GM23338 (cell line): ENCODE results near the gene PCDHGB5. TPM values are rescaled to one million over a fixed set of nuclear protein-coding genes. Genes with fewer than 3 reads are reported as not detected.

ENCODE experiments used
- ATAC-seq: fragments of 200-7000 bp; cut with Tn5 transposase; 3 replicates; pipeline ENCODE4 v1.9.1; 2020
- DNase-seq: peaks from one replicate; pipeline ENCODE4 v3.0.0-alpha.2; 2015; ENCODE audit warnings: low spot score
- H2AFZ ChIP-seq: fragments of 200-600 bp; sonication (generic); 2 replicates; pipeline ENCODE4 v1.8.0; 2016; ENCODE audit warnings: antibody characterized with exemption, mild to moderate bottlenecking, moderate library complexity
- H3F3A ChIP-seq: fragments of 200-600 bp; sonication (generic); replicated peaks from 2 replicates; pipeline ENCODE4 v1.8.0; 2017; ENCODE audit warnings: antibody characterized with exemption, mixed run types, low read depth
- H3K27ac ChIP-seq: fragments of 200-600 bp; sonication (generic); 2 replicates; pipeline ENCODE4 v1.6.1; 2016; ENCODE audit warnings: low read depth
- H3K27me3 ChIP-seq: fragments of 200-600 bp; sonication (generic); 2 replicates; pipeline ENCODE4 v1.8.0; 2016; ENCODE audit warnings: mild to moderate bottlenecking, mixed run types, moderate library complexity; ENCODE audit not compliant: insufficient read depth
- H3K36me3 ChIP-seq: fragments of 200-600 bp; sonication (generic); 2 replicates; pipeline ENCODE4 v1.8.0; 2016; ENCODE audit warnings: mild to moderate bottlenecking; ENCODE audit not compliant: insufficient read depth
- H3K4me1 ChIP-seq: fragments of 200-600 bp; sonication (generic); 2 replicates; pipeline ENCODE4 v1.8.0; 2016; ENCODE audit warnings: mild to moderate bottlenecking, moderate library complexity; ENCODE audit not compliant: insufficient read depth
- H3K4me2 ChIP-seq: fragments of 200-600 bp; sonication (generic); 2 replicates; pipeline ENCODE4 v1.7.1; 2017; ENCODE audit warnings: mixed run types
- H3K4me3 ChIP-seq: fragments of 200-600 bp; sonication (generic); 2 replicates; pipeline ENCODE4 v1.6.1; 2016; ENCODE audit warnings: mixed run types
- H3K79me2 ChIP-seq: fragments of 200-600 bp; sonication (generic); replicated peaks from 2 replicates; pipeline ENCODE4 v1.8.0; 2017; ENCODE audit warnings: mild to moderate bottlenecking; ENCODE audit not compliant: insufficient read depth
- H3K9me2 ChIP-seq: fragments of 200-600 bp; sonication (generic); 2 replicates; pipeline ENCODE4 v1.8.0; 2017; ENCODE audit not compliant: insufficient read depth
- H4K20me1 ChIP-seq: fragments of 200-600 bp; sonication (generic); replicated peaks from 2 replicates; pipeline ENCODE4 v1.8.0; 2017; ENCODE audit warnings: mild to moderate bottlenecking; ENCODE audit not compliant: insufficient read depth
- H3K27ac Mint-ChIP-seq: 2 replicates; pipeline ENCODE4 v1.8.0; 2020; ENCODE audit warnings: inconsistent platforms, mild to moderate bottlenecking, moderate library complexity, mixed read lengths
- H3K27me3 Mint-ChIP-seq: 3 replicates; pipeline ENCODE4 v1.8.0; 2022; ENCODE audit warnings: low read depth, mild to moderate bottlenecking, moderate library complexity, mixed read lengths, inconsistent platforms; ENCODE audit not compliant: insufficient read depth, poor library complexity
- H3K36me3 Mint-ChIP-seq: 3 replicates; pipeline ENCODE4 v1.8.0; 2021; ENCODE audit warnings: low read depth, mild to moderate bottlenecking, inconsistent platforms, moderate library complexity, mixed read lengths
- H3K4me1 Mint-ChIP-seq: 3 replicates; pipeline ENCODE4 v1.8.0; 2020; ENCODE audit warnings: mild to moderate bottlenecking, inconsistent platforms, mixed read lengths
- H3K4me3 Mint-ChIP-seq: 3 replicates; pipeline ENCODE4 v1.8.0; 2021; ENCODE audit warnings: moderate library complexity, mild to moderate bottlenecking, inconsistent platforms, mixed read lengths
- H3K9me3 Mint-ChIP-seq: 3 replicates; pipeline ENCODE4 v1.8.0; 2020; ENCODE audit warnings: moderate library complexity, mild to moderate bottlenecking, inconsistent platforms, mixed read lengths
- CREB1 ChIP-seq: fragments of 250-450 bp; sonication (Bioruptor Pico); IDR thresholded peaks from 2 replicates; pipeline ENCODE4 v1.5.0; 2020; ENCODE audit warnings: low read depth, mild to moderate bottlenecking, moderate library complexity
- CTCF ChIP-seq, 2 experiments: fragments of 200-600 bp in 1 of 2; sonication (generic) in 1 of 2; conservative IDR thresholded peaks; 2 replicates each; pipeline versions ENCODE4 v1.5.1 to v1.6.1; 2016 to 2017; ENCODE audit warnings: antibody characterized with exemption in 2 of 2, low read depth in 2 of 2, mild to moderate bottlenecking in 2 of 2, moderate library complexity in 1 of 2
- ETS1 ChIP-seq: IDR thresholded peaks from 2 replicates; pipeline ENCODE4 v1.6.1; 2016; ENCODE audit warnings: antibody characterized with exemption
- EZH2 ChIP-seq: fragments of 200-600 bp; sonication (generic); IDR thresholded peaks from one replicate; pipeline ENCODE4 v1.8.0; 2017; ENCODE audit warnings: antibody characterized with exemption, mild to moderate bottlenecking, low read depth; ENCODE audit not compliant: unreplicated experiment
- EZH2phosphoT487 ChIP-seq: fragments of 200-600 bp; sonication (generic); IDR thresholded peaks from one replicate; pipeline ENCODE4 v1.8.1; 2018; ENCODE audit warnings: antibody characterized with exemption; ENCODE audit not compliant: unreplicated experiment
- NANOG ChIP-seq: IDR thresholded peaks from 2 replicates; pipeline ENCODE4 v1.6.1; 2016; ENCODE audit warnings: antibody characterized with exemption, borderline replicate concordance
- POLR2AphosphoS5 ChIP-seq: IDR thresholded peaks from 2 replicates; pipeline ENCODE4 v1.6.1; 2016; ENCODE audit warnings: antibody characterized with exemption, low read depth
- REST ChIP-seq: IDR thresholded peaks from one replicate; pipeline ENCODE4 v1.6.1; 2018; ENCODE audit warnings: antibody characterized with exemption; ENCODE audit not compliant: unreplicated experiment
- STAT1 ChIP-seq: IDR thresholded peaks from one replicate; pipeline ENCODE4 v1.6.1; 2016; ENCODE audit warnings: antibody characterized with exemption; ENCODE audit not compliant: unreplicated experiment
- ZNF114 ChIP-seq: fragments of 250-450 bp; sonication (Bioruptor Pico); IDR thresholded peaks from 2 replicates; pipeline ENCODE4 v1.5.0; 2020; ENCODE audit warnings: mild to moderate bottlenecking, moderate library complexity
- ZNF331 ChIP-seq: fragments of 250-450 bp; sonication (Bioruptor Pico); IDR thresholded peaks from 2 replicates; pipeline ENCODE4 v1.5.0; 2020; ENCODE audit warnings: low read depth, mild to moderate bottlenecking, moderate library complexity
- ZNF462 ChIP-seq: fragments of 250-450 bp; sonication (Bioruptor Pico); IDR thresholded peaks from 2 replicates; pipeline ENCODE4 v1.5.0; 2020; ENCODE audit warnings: mild to moderate bottlenecking, moderate library complexity
- polyA plus RNA-seq: library from polyadenylated mRNA; unstranded; fragments of >200 nt; fragmentation: Nextera tagmentation; extraction: Ambion mirVana; gene quantifications from 2 replicates; pipeline ENCODE4 v1.2.1, GENCODE V29; 2016
- total RNA-seq: library from RNA; depleted of rRNA; stranded (reverse); fragments of >200 nt; shearing (Covaris generic); gene quantifications from 2 replicates; pipeline ENCODE4 v1.2.3, GENCODE V29; 2014

Gene PCDHGB5
- total and polyA plus RNA-seq, 2 experiments from 2014 or later: 2.5 to 18.5 TPM

GRCh38 chr5:141409598-141410306 is 12.0 kb downstream of the PCDHGB5 start (continued):
- TF ChIP-seq CREB1 (no peak), ZNF114 (CRISPR knock-in tag) (no peak), CTCF (conservative IDR thresholded peaks at IDR 0.05; ENCODE audit: low read depth in 2 of 2) (no peak)

- Histone ChIP-seq H3F3A (no peaks in the 10 kb centered on the region), H3K9me2 (no peaks in the 10 kb centered on the region), H2AFZ (no peak overlapping the region), H3K27ac (no peak overlapping the region), H3K27me3 (peaks cover 8% of the 10 kb centered on the region), H3K36me3 (no peaks in the 10 kb centered on the region), H3K4me1 (peaks cover 5% of the 10 kb centered on the region), H3K4me2 (no peak overlapping the region), H3K4me3 (no peak overlapping the region), H3K79me2 (0 out of 2 replicates have a peak, but pooled peaks cover 4% of the 10 kb centered on the region), H4K20me1 (peaks cover 7% of the 10 kb centered on the region; the same call in 1 of the 2 replicates)
- peaks cover 38% of the 10 kb centered on the region for H3K9me3 Mint-ChIP-seq
- DNase-seq (no peak), ATAC-seq (no peak)
- H3K36me3 Mint-ChIP-seq: peaks cover 43% of the 10 kb centered on the region
- peaks cover 14% of the 10 kb centered on the region for H3K4me1 Mint-ChIP-seq
- H3K4me3 Mint-ChIP-seq: no peak overlapping the region
- H3K27ac Mint-ChIP-seq: no peak overlapping the region
- H3K27me3 Mint-ChIP-seq: peaks cover 18% of the 10 kb centered on the region
- TF ChIP-seq REST: no peak
- no peak for TF ChIP-seq POLR2AphosphoS5
- TF ChIP-seq ZNF462: no peak
- no peak for TF ChIP-seq ZNF331
- TF ChIP-seq STAT1: no peak
- TF ChIP-seq EZH2phosphoT487: no peak
- TF ChIP-seq EZH2: no peak
- no peak for TF ChIP-seq NANOG
- TF ChIP-seq ETS1: no peak
Observed at GRCh38 chr5:141411575-141411974, 13.8 kb downstream of the PCDHGB5 start.
